ENCODE data around the gene BMPR1A.

DNA sequence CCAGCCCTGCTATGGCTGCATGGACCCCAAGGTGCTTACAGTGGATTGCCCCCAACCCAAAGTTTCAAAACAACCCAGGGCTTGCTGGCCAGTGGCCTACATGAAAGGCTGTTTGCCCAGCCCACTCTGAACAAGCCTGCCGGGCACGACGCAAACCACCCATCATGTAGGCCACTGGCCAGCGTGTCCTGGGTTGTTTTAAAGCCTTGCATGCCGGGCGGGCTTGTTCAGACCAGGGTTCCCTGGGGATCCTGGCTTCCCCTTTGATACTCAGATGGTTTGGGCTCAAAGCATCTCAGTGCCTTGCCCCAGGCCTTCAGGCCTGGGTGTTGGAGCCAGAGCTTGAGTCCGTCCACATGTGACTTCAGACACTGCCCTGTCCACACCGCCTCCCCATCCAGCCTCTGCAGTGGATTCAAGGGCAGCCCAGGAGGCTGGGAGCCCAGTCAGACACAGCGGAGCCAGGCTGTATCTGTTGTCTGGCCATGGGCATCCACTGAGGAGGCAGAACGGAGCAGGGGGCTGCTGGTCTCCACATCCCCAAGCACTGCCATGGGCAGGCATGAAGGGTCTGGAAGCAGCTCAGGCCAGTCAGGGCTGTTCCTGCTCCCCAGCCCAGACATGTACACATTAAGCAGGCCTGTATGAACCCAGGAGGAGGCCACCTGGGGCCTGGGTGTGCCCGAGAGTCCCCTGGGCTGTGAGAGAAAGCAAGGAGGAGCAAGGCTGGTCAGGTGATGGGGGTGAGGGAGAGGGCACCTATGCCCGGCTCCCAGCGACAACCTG lies 207.8 kb downstream of the BMPR1A start:
- TF ChIP-seq, protein P1, sequence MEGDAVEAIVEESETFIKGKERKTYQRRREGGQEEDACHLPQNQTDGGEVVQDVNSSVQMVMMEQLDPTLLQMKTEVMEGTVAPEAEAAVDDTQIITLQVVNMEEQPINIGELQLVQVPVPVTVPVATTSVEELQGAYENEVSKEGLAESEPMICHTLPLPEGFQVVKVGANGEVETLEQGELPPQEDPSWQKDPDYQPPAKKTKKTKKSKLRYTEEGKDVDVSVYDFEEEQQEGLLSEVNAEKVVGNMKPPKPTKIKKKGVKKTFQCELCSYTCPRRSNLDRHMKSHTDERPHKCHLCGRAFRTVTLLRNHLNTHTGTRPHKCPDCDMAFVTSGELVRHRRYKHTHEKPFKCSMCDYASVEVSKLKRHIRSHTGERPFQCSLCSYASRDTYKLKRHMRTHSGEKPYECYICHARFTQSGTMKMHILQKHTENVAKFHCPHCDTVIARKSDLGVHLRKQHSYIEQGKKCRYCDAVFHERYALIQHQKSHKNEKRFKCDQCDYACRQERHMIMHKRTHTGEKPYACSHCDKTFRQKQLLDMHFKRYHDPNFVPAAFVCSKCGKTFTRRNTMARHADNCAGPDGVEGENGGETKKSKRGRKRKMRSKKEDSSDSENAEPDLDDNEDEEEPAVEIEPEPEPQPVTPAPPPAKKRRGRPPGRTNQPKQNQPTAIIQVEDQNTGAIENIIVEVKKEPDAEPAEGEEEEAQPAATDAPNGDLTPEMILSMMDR (IDR thresholded peaks at IDR 0.05; ENCODE audit: low read depth, low read length), result no peak
- no peak for TF ChIP-seq EZH2phosphoT487 (IDR thresholded peaks at IDR 0.05; ENCODE audit: low read depth)

Data from OCI-LY3 (cell line).